HG03342 (cell line): ENCODE results near the gene CCP110.

Source experiments
- ATAC-seq: cut with Tn5 transposase; IDR thresholded peaks from one replicate; pipeline ENCODE4 v1.9.1; 2021; ENCODE audit warnings: mild to moderate bottlenecking, moderate library complexity; ENCODE audit not compliant: unreplicated experiment

Gene CCP110

GRCh38 chr16:19523559-19524355, at the start of gene CCP110:
TSS of gene CCP110 (plus strand) at chr16:19523942. CDS start at chr16:19527882, 3,940 bp downstream.
- peak; percentile 64 for ATAC-seq

GRCh38 chr16:19474617-19475016, 49.1 kb upstream of the CCP110 start:
- no peak for ATAC-seq

- no peak for ATAC-seq
Measured at GRCh38 chr16:19478505-19478904, 45.2 kb upstream of the CCP110 start.

GRCh38 chr16:19479302-19479721, 44.4 kb upstream of the CCP110 start:
- ATAC-seq: no peak

- ATAC-seq: no peak
Measured at GRCh38 chr16:19481296-19481695, 42.4 kb upstream of the CCP110 start.

- no peak for ATAC-seq
Measured at GRCh38 chr16:19481769-19482168, 42.0 kb upstream of the CCP110 start.

GRCh38 chr16:19482291-19482690, 41.5 kb upstream of the CCP110 start:
- no peak for ATAC-seq

- ATAC-seq: no peak
Measured at GRCh38 chr16:19484096-19484495, 39.6 kb upstream of the CCP110 start.

GRCh38 chr16:19485611-19486010, 38.1 kb upstream of the CCP110 start:
- no peak for ATAC-seq

- ATAC-seq: no peak
Measured at GRCh38 chr16:19486051-19486450, 37.7 kb upstream of the CCP110 start.

GRCh38 chr16:19486750-19487325, 36.9 kb upstream of the CCP110 start:
- ATAC-seq: no peak

GRCh38 chr16:19488213-19488640, 35.5 kb upstream of the CCP110 start:
- no peak for ATAC-seq

- no peak for ATAC-seq
Measured at GRCh38 chr16:19490619-19491018, 33.1 kb upstream of the CCP110 start.

GRCh38 chr16:19497176-19497575, 26.6 kb upstream of the CCP110 start:
- no peak for ATAC-seq

- no peak for ATAC-seq
Measured at GRCh38 chr16:19499006-19499405, 24.7 kb upstream of the CCP110 start.

GRCh38 chr16:19499481-19499880, 24.3 kb upstream of the CCP110 start:
- no peak for ATAC-seq

GRCh38 chr16:19502395-19503131, 21.2 kb upstream of the CCP110 start:
- no peak for ATAC-seq

GRCh38 chr16:19503461-19504075, 20.2 kb upstream of the CCP110 start:
- ATAC-seq: no peak

GRCh38 chr16:19505600-19506303, 18.0 kb upstream of the CCP110 start:
- no peak for ATAC-seq

GRCh38 chr16:19506965-19507364, 16.8 kb upstream of the CCP110 start:
- ATAC-seq: no peak

- no peak for ATAC-seq
Measured at GRCh38 chr16:19507867-19508266, 15.9 kb upstream of the CCP110 start.
